Choroid plexus epithelial cell (primary cell): ENCODE measurements around the gene SLC8A1.
A peak's percentile ranks its signal among the peaks of the same experiment; 100 is the strongest.

Source experiments
- DNase-seq: peaks from one replicate; pipeline ENCODE4 v3.0.0-alpha.2; 2010; ENCODE audit warnings: low read depth
- H3K4me3 ChIP-seq: 2 replicates; pipeline ENCODE4 v1.5.1; 2011; ENCODE audit warnings: low read depth, mild to moderate bottlenecking, control low read depth, low read length, moderate library complexity
- CTCF ChIP-seq: conservative IDR thresholded peaks from 2 replicates; pipeline ENCODE4 v1.5.1; 2011; ENCODE audit warnings: low read depth, mild to moderate bottlenecking, control low read depth, inconsistent platforms, low read length, moderate library complexity

Gene SLC8A1

GRCh38 chr2:40160751-40161218 is 291.1 kb downstream of the SLC8A1 start:
- H3K4me3 ChIP-seq = no peak overlapping the region
- no peak for TF ChIP-seq CTCF
- no peak for DNase-seq

- H3K4me3 ChIP-seq = no peak overlapping the region
- DNase-seq = no peak
- no peak for TF ChIP-seq CTCF
Observed at GRCh38 chr2:40159333-40159732, 292.6 kb downstream of the SLC8A1 start.

GRCh38 chr2:40158781-40159180 is 293.1 kb downstream of the SLC8A1 start:
- no peak for DNase-seq
- H3K4me3 ChIP-seq = no peak overlapping the region
- no peak for TF ChIP-seq CTCF

- no peak overlapping the region for H3K4me3 ChIP-seq
- DNase-seq = peak; percentile 1
- no peak for TF ChIP-seq CTCF
Observed at GRCh38 chr2:40155728-40156127, 296.2 kb downstream of the SLC8A1 start.

- no peak for TF ChIP-seq CTCF
- no peak overlapping the region for H3K4me3 ChIP-seq
- DNase-seq = no peak
Observed at GRCh38 chr2:40150266-40150665, 301.6 kb downstream of the SLC8A1 start.

GRCh38 chr2:40148334-40148733 is 303.6 kb downstream of the SLC8A1 start:
- no peak for DNase-seq
- H3K4me3 ChIP-seq = no peak overlapping the region
- no peak for TF ChIP-seq CTCF

GRCh38 chr2:40147360-40147759 is 304.5 kb downstream of the SLC8A1 start:
- H3K4me3 ChIP-seq = no peak overlapping the region
- DNase-seq = no peak
- TF ChIP-seq CTCF = no peak
